Activated T-cell treated with anti-CD3 and anti-CD28 coated beads, Interleukin-2, amount 50 U/mL, for 4 hours (primary cell): ENCODE results near the gene SFTPB. TPM values are rescaled to one million over a fixed set of nuclear protein-coding genes. Genes with fewer than 3 reads are reported as not detected.
"Not testable (repeated sequence)": the region's sequence is repeated elsewhere in the genome, so short reads cannot be mapped to it uniquely, and the experiment has no call there.

Experiments
- ATAC-seq, 2 donors: fragments of 200-7000 bp; cut with Tn5 transposase; one replicate each; pipeline ENCODE4 v1.10.0; 2021
- DNase-seq: peaks from one replicate; pipeline ENCODE4 v3.0.0-alpha.2; 2020
- H3K27me3 Mint-ChIP-seq: one replicate; pipeline ENCODE4 v1.8.0; 2021; ENCODE audit warnings: low read depth, mixed read lengths
- H3K36me3 Mint-ChIP-seq: one replicate; pipeline ENCODE4 v1.8.0; 2022; ENCODE audit warnings: mixed read lengths; ENCODE audit not compliant: insufficient read depth
- H3K4me1 Mint-ChIP-seq: one replicate; pipeline ENCODE4 v1.8.0; 2021; ENCODE audit warnings: low read depth, mixed read lengths
- H3K4me3 Mint-ChIP-seq: one replicate; pipeline ENCODE4 v1.8.0; 2021; ENCODE audit warnings: mild to moderate bottlenecking, moderate library complexity, mixed read lengths
- H3K9me3 Mint-ChIP-seq: one replicate; pipeline ENCODE4 v1.8.0; 2021; ENCODE audit warnings: mixed read lengths
- total RNA-seq, 3 donors: library from RNA; stranded (reverse); gene quantifications; one replicate each; pipeline ENCODE4 v1.2.1, GENCODE V29; 2021

SFTPB gene
- total RNA-seq, 3 donors from 2014 or later: 3.8 to 5.7 (median 5.0) TPM

- no peaks in the 10 kb centered on the region for H3K9me3 Mint-ChIP-seq
Measured at GRCh38 chr2:85675866-85676548, 8.0 kb upstream of the SFTPB start.

GRCh38 chr2:85675427-85675826 lies 7.4 kb upstream of the SFTPB start:
- peaks cover 4% of the 10 kb centered on the region for H3K4me1 Mint-ChIP-seq
- no peak overlapping the region for H3K4me3 Mint-ChIP-seq
- peaks cover 5% of the 10 kb centered on the region for H3K27me3 Mint-ChIP-seq
- no peak for ATAC-seq
- no peak for DNase-seq
- no peaks in the 10 kb centered on the region for H3K36me3 Mint-ChIP-seq
- H3K9me3 Mint-ChIP-seq: no peaks in the 10 kb centered on the region

More at GRCh38 chr2:85675866-85676548, 8.0 kb upstream of the SFTPB start:
- Mint-ChIP-seq H3K36me3 (no peaks in the 10 kb centered on the region), H3K27me3 (peaks cover 7% of the 10 kb centered on the region), H3K4me3 (no peak overlapping the region), H3K4me1 (peaks cover 4% of the 10 kb centered on the region)
- ATAC-seq (no peak), DNase-seq (no peak)

DNA sequence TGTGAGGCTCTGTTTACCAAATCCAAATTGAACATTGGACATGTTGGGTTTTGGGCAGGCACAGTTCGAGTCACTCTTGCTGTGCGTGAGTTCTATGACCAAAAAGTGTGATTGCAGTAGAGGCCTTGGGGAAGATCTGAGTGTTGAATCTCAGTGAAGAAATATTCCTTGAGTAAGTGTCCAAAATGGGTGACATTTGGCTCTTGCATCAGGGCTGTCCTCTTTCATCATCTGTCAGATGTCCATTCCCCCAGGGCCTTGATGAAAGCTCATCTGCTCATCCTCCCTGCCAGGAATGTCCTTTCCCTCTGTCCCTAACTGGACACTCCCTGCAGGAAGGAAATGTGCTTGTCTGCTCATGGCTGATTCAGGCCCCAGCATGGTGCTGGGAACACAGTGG lies 6.4 kb upstream of the SFTPB start:
- Mint-ChIP-seq H3K9me3 (no peaks in the 10 kb centered on the region), H3K27me3 (peaks cover 2% of the 10 kb centered on the region), H3K4me1 (peaks cover 4% of the 10 kb centered on the region), H3K36me3 (no peaks in the 10 kb centered on the region), H3K4me3 (no peak overlapping the region)
- DNase-seq (no peak), ATAC-seq (no peak)

GRCh38 chr2:85673716-85674375 lies 5.8 kb upstream of the SFTPB start:
- DNase-seq: no peak
- Mint-ChIP-seq H3K36me3 (no peaks in the 10 kb centered on the region), H3K4me1 (peaks cover under 1% of the 10 kb centered on the region), H3K9me3 (no peaks in the 10 kb centered on the region), H3K27me3 (peaks cover 2% of the 10 kb centered on the region), H3K4me3 (no peak overlapping the region)
- no peak for ATAC-seq

- no peaks in the 10 kb centered on the region for H3K27me3 Mint-ChIP-seq
- no peaks in the 10 kb centered on the region for H3K36me3 Mint-ChIP-seq
- no peaks in the 10 kb centered on the region for H3K4me1 Mint-ChIP-seq
- H3K9me3 Mint-ChIP-seq: no peaks in the 10 kb centered on the region
- DNase-seq (no peak), ATAC-seq (no peak)
- H3K4me3 Mint-ChIP-seq: no peak overlapping the region
Measured at GRCh38 chr2:85672456-85672855, 4.5 kb upstream of the SFTPB start.

DNA sequence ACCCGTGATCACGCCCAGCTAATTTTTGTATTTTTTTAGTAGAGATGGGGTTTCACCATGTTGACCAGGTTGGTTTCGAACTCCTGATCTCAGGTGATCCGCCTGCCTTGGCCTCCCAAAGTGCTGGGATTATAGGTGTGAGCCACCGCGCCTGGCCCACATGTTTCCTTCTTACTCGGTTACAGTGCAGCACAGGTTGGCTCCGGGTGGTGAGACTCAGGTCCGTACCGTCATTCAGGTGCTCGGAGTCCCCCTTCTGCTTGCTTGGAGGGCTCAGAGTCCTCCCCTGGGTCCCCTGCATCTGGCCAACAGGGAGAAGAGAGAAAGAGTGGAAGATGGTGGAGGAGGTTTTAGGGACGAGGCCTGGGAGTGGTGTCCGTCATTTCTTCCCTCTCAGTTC lies 2.4 kb upstream of the SFTPB start:
- not testable (repeated sequence) for H3K4me1 Mint-ChIP-seq, H3K27me3 Mint-ChIP-seq, DNase-seq, ATAC-seq, H3K4me3 Mint-ChIP-seq, H3K9me3 Mint-ChIP-seq, H3K36me3 Mint-ChIP-seq

DNA sequence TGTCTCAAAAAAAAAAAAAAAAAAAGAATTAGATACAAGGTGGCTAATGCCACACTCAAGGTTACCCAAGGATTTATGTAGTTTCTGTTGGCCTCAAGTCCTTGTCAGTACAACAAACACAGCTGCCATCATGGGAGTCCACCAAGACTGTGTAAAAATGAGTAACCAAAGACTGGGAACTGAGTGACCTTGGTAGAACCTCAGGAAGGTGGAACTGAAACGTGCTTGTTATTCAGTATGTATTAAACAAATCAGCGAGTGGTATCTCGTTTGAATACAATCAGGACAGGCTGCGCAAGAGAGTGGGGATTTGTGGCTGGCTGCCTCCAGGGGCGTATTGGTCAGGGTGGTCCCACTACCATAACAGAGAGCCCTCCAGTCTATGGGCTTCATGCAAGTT lies 1.6 kb upstream of the SFTPB start:
- H3K36me3 Mint-ChIP-seq: no peaks in the 10 kb centered on the region
- H3K4me1 Mint-ChIP-seq: no peaks in the 10 kb centered on the region
- no peaks in the 10 kb centered on the region for H3K27me3 Mint-ChIP-seq
- no peak overlapping the region for H3K4me3 Mint-ChIP-seq
- DNase-seq: no peak
- no peak for ATAC-seq
- no peaks in the 10 kb centered on the region for H3K9me3 Mint-ChIP-seq

DNA sequence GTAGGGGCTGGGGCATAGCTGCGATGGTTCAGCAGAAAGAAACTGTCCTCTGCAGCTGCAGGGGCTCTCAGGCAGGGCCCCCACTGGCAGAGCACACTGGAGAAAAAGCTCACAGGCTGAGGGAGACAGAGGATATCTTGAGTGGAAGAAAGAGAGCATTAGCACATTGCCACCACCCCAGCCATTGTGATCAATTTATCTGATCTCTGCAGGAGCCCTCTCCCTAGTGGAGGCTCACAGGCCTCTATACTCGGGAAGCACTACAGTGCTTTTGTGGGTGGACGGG lies 801 bp upstream of the SFTPB start:
- Mint-ChIP-seq H3K36me3 (no peaks in the 10 kb centered on the region), H3K27me3 (no peaks in the 10 kb centered on the region), H3K9me3 (no peaks in the 10 kb centered on the region), H3K4me1 (no peaks in the 10 kb centered on the region), H3K4me3 (no peak overlapping the region)
- no peak for ATAC-seq
- no peak for DNase-seq

- no peak for ATAC-seq
- H3K36me3 Mint-ChIP-seq: no peaks in the 10 kb centered on the region
- H3K4me3 Mint-ChIP-seq: no peak overlapping the region
Measured at GRCh38 chr2:85667561-85668008, 414 bp downstream of the SFTPB start.

DNA sequence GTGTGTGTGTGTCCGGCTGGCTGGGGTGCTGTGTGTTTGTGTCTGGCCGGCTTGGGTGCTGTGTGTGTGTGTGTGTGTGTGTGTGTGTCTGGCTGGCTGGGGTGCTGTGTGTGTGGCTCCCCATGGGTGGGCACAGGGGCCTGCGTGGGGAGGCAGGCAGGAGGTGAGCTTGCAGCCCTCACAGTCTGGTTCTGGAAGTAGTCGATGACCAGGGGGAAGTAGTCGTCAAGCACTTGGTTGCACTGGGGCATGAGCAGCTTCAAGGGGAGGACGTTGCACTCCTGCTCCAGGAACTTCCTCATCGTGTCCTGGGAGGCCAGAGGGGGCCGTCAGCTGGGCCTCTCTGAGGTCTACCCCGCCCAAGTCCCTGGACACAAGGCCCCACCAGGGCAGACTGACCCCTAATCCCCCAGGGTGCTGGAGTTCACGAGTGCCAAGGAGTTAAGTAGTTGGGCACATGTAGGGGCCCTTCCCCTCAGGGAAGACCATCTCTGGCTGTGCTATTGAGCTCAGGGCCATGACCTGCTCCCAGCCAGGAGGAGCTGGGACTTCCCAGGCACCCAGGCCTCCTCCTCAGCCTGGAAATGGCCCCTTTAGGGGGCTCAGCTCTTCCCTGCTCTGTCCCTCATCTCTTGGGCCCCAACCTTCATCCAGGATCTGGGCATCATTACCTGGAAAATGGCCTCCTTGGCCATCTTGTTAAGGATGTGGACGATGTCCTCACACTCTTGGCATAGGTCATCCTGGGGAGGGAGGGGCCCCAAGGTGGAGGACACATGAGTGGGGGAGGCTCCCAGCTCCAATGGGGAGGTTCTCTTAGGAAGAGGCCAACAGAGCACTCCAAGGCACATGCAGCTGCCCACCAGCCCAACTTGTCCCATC lies 1.3 kb downstream of the SFTPB start:
- no peak for ATAC-seq
- H3K4me1 Mint-ChIP-seq: no peaks in the 10 kb centered on the region
- H3K27me3 Mint-ChIP-seq: no peaks in the 10 kb centered on the region
- no peaks in the 10 kb centered on the region for H3K9me3 Mint-ChIP-seq
- DNase-seq: no peak
- H3K4me3 Mint-ChIP-seq: no peak overlapping the region
- no peaks in the 10 kb centered on the region for H3K36me3 Mint-ChIP-seq

More at GRCh38 chr2:85667561-85668008, 414 bp downstream of the SFTPB start:
- no peak for DNase-seq
- no peaks in the 10 kb centered on the region for H3K27me3 Mint-ChIP-seq
- H3K9me3 Mint-ChIP-seq: no peaks in the 10 kb centered on the region
- no peaks in the 10 kb centered on the region for H3K4me1 Mint-ChIP-seq

DNA sequence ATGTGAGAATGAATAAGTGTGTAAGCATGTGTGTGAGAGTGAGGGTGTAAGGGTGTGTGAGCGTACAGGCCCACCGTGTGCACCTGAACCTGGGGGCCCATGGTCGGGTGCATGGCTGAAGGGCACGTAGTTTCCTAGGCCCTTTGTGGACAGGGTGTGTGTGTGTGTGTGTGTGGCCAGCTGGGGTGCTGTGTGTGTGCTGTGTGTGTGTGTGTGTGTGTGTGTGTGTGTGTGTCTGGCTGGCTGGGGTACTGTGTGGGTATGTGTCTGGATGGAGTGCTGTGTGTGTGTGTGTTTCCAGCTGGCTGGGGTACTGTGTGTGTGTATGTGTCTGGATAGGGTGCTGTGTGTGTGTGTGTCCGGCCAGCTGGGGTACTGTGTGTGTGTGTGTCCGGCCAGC lies 2.0 kb downstream of the SFTPB start:
- H3K4me1 Mint-ChIP-seq: no peaks in the 10 kb centered on the region
- no peaks in the 10 kb centered on the region for H3K36me3 Mint-ChIP-seq
- H3K9me3 Mint-ChIP-seq: no peaks in the 10 kb centered on the region
- H3K27me3 Mint-ChIP-seq: no peaks in the 10 kb centered on the region
- no peak overlapping the region for H3K4me3 Mint-ChIP-seq
- no peak for ATAC-seq
- DNase-seq: no peak

GRCh38 chr2:85665264-85665937 lies 2.6 kb downstream of the SFTPB start:
- H3K4me3 Mint-ChIP-seq: no peak overlapping the region
- no peaks in the 10 kb centered on the region for H3K4me1 Mint-ChIP-seq
- no peaks in the 10 kb centered on the region for H3K36me3 Mint-ChIP-seq
- ATAC-seq (no peak), DNase-seq (no peak)
- no peaks in the 10 kb centered on the region for H3K9me3 Mint-ChIP-seq
- H3K27me3 Mint-ChIP-seq: no peaks in the 10 kb centered on the region

- no peak for ATAC-seq
Measured at GRCh38 chr2:85663594-85664565, 4.1 kb downstream of the SFTPB start.

More at GRCh38 chr2:85663594-85664565, 4.1 kb downstream of the SFTPB start:
- DNase-seq: no peak
- H3K9me3 Mint-ChIP-seq: no peaks in the 10 kb centered on the region
- H3K4me1 Mint-ChIP-seq: no peaks in the 10 kb centered on the region
- H3K4me3 Mint-ChIP-seq: no peak overlapping the region
- no peaks in the 10 kb centered on the region for H3K27me3 Mint-ChIP-seq
- peaks cover 4% of the 10 kb centered on the region for H3K36me3 Mint-ChIP-seq
